H1 (cell line): ENCODE results near the gene GMCL1. TPM values are rescaled to one million over a fixed set of nuclear protein-coding genes. Genes with fewer than 3 reads are reported as not detected.
A peak's percentile ranks its signal among the peaks of the same experiment; 100 is the strongest.
"Not testable (repeated sequence)": the region's sequence is repeated elsewhere in the genome, so short reads cannot be mapped to it uniquely, and the experiment has no call there.

Source experiments
- CTCF ChIA-PET: fragments of 300-600 bp; sonication (Branson Sonifier 250); formaldehyde crosslinking; loops from one replicate; lab custom pipeline; 2021; ENCODE audit not compliant: partially characterized antibody; lab: Charles Lee
- POLR2A ChIA-PET: fragments of 300-600 bp; sonication (Branson Sonifier 250); formaldehyde crosslinking; loops from one replicate; lab custom pipeline; 2021; ENCODE audit warnings: inconsistent platforms; ENCODE audit not compliant: partially characterized antibody; lab: Charles Lee
- DNase-seq, 2 experiments: peaks; one replicate each; pipeline versions ENCODE4 v3.0.0 to v3.0.0-alpha.2; 2010 to 2022; ENCODE audit warnings: low spot score in 2 of 2, low read depth in 1 of 2, mixed read lengths in 1 of 2
- FAIRE-seq: peaks from 2 replicates; lab custom pipeline; 2011; peaks lifted over from hg19 to GRCh38; lab: Jason Lieb, UNC
- H2AFZ ChIP-seq: 2 replicates; pipeline ENCODE4 v1.8.1; 2012; ENCODE audit warnings: low read length, inconsistent platforms
- H2AK5ac ChIP-seq: 2 replicates; pipeline ENCODE4 v1.6.1; 2013; ENCODE audit warnings: low read depth, low read length
- H2BK120ac ChIP-seq: replicated peaks from 2 replicates; pipeline ENCODE3; 2013; ENCODE audit warnings: low read depth, low read length, inconsistent platforms
- H2BK12ac ChIP-seq: 2 replicates; pipeline ENCODE4 v1.6.1; 2013; ENCODE audit warnings: low read depth, low read length
- H2BK15ac ChIP-seq: 2 replicates; pipeline ENCODE4 v1.6.1; 2013; ENCODE audit warnings: low read length
- H2BK20ac ChIP-seq: 2 replicates; pipeline ENCODE4 v1.6.1; 2013; ENCODE audit warnings: low read length
- H2BK5ac ChIP-seq: 2 replicates; pipeline ENCODE4 v1.6.1; 2013; ENCODE audit warnings: low read depth, low read length
- H3K14ac ChIP-seq: 2 replicates; pipeline ENCODE4 v1.6.1; 2013; ENCODE audit warnings: inconsistent platforms; ENCODE audit not compliant: insufficient read length
- H3K18ac ChIP-seq: 2 replicates; pipeline ENCODE4 v1.6.1; 2013; ENCODE audit warnings: low read length; ENCODE audit errors: extremely low read depth
- H3K23ac ChIP-seq: 2 replicates; pipeline ENCODE4 v1.6.1; 2013; ENCODE audit warnings: inconsistent platforms; ENCODE audit not compliant: insufficient read length
- H3K23me2 ChIP-seq: 2 replicates; pipeline ENCODE4 v1.6.1; 2013; ENCODE audit warnings: low read depth, low read length
- H3K27ac ChIP-seq: 2 replicates; pipeline ENCODE4 v1.6.1; 2011; ENCODE audit warnings: low read depth, low read length, inconsistent platforms
- H3K27me3 ChIP-seq, 4 experiments: replicated peaks in 1 of 4; 1 replicate in 1 of 4; 2 replicates in 3 of 4; pipeline versions ENCODE4 v1.6.1 to v1.8.1; 2011 to 2013; ENCODE audit warnings: low read length in 3 of 4, mild to moderate bottlenecking in 3 of 4, inconsistent platforms in 2 of 4, mixed read lengths in 2 of 4, moderate library complexity in 1 of 4; ENCODE audit not compliant: control insufficient read depth in 3 of 4, insufficient read depth in 3 of 4; ENCODE audit errors: extremely low read depth in 1 of 4
- H3K36me3 ChIP-seq, 4 experiments: 2 replicates each; pipeline versions ENCODE4 v1.6.1 to v1.8.1; 2011 to 2013; ENCODE audit warnings: mild to moderate bottlenecking in 4 of 4, low read length in 3 of 4, moderate library complexity in 2 of 4, control low read depth in 1 of 4, inconsistent platforms in 1 of 4; ENCODE audit not compliant: insufficient read depth in 4 of 4, control insufficient read depth in 2 of 4
- H3K4ac ChIP-seq: replicated peaks from 2 replicates; pipeline ENCODE3; 2013; ENCODE audit warnings: low read length, low read depth, mixed read lengths, inconsistent platforms; ENCODE audit not compliant: insufficient read length
- H3K4me1 ChIP-seq, 4 experiments: replicated peaks in 1 of 4; 1 replicate in 1 of 4; 2 replicates in 3 of 4; pipeline versions ENCODE4 v1.6.1 to v1.8.1; 2011 to 2013; ENCODE audit warnings: low read length in 3 of 4, inconsistent platforms in 2 of 4, mixed read lengths in 1 of 4; ENCODE audit not compliant: insufficient read depth in 4 of 4, control insufficient read depth in 3 of 4
- H3K4me2 ChIP-seq, 2 experiments: 2 replicates each; pipeline versions ENCODE4 v1.6.1 to v1.8.1; 2011 to 2013; ENCODE audit warnings: low read depth in 2 of 2, low read length in 2 of 2, control low read depth in 1 of 2, inconsistent platforms in 1 of 2, mild to moderate bottlenecking in 1 of 2; ENCODE audit not compliant: insufficient read depth in 1 of 2
- H3K4me3 ChIP-seq, 4 experiments: fragments of 200-600, 300-600 bp in 1 of 4; sonication (generic), shearing (Covaris generic), sonication (Bioruptor Twin) in 1 of 4; 2 replicates each; pipeline versions ENCODE4 v1.5.1 to v1.8.1; 2011 to 2016; ENCODE audit warnings: low read length in 4 of 4, low read depth in 3 of 4, control low read depth in 2 of 4, inconsistent platforms in 2 of 4, mild to moderate bottlenecking in 2 of 4, mixed read lengths in 1 of 4, moderate library complexity in 1 of 4; ENCODE audit not compliant: insufficient read depth in 2 of 4; ENCODE audit errors: extremely low read depth in 1 of 4
- H3K56ac ChIP-seq: replicated peaks from 2 replicates; pipeline ENCODE3; 2013; ENCODE audit warnings: low read depth, mild to moderate bottlenecking, mixed read lengths, low read length, inconsistent platforms; ENCODE audit not compliant: insufficient read length
- H3K79me1 ChIP-seq: 2 replicates; pipeline ENCODE4 v1.6.1; 2013; ENCODE audit warnings: low read depth, low read length, control low read depth
- H3K79me2 ChIP-seq, 2 experiments: 2 replicates each; pipeline versions ENCODE4 v1.6.1 to v1.8.1; 2012 to 2013; ENCODE audit warnings: low read length in 2 of 2, mild to moderate bottlenecking in 2 of 2, inconsistent platforms in 1 of 2; ENCODE audit not compliant: insufficient read depth in 2 of 2, control insufficient read depth in 1 of 2
- H3K9ac ChIP-seq, 4 experiments: replicated peaks in 1 of 4; 1 replicate in 1 of 4; 2 replicates in 3 of 4; pipeline versions ENCODE4 v1.6.1 to v1.8.1; 2011 to 2013; ENCODE audit warnings: low read depth in 3 of 4, low read length in 3 of 4, control low read depth in 2 of 4, mild to moderate bottlenecking in 2 of 4, moderate library complexity in 2 of 4, inconsistent platforms in 1 of 4; ENCODE audit errors: extremely low read depth in 1 of 4
- H3K9me3 ChIP-seq, 2 experiments: 2 replicates each; pipeline versions ENCODE4 v1.6.1 to v1.8.1; 2012 to 2013; ENCODE audit warnings: mild to moderate bottlenecking in 2 of 2, moderate library complexity in 2 of 2, control low read depth in 1 of 2, inconsistent platforms in 1 of 2, low read depth in 1 of 2, low read length in 1 of 2, mixed read lengths in 1 of 2; ENCODE audit not compliant: insufficient read depth in 2 of 2
- H4K20me1 ChIP-seq, 2 experiments: replicated peaks in 1 of 2; 2 replicates each; pipeline versions ENCODE3 to v1.8.1; 2011 to 2013; ENCODE audit warnings: inconsistent platforms in 2 of 2, low read length in 2 of 2, mild to moderate bottlenecking in 1 of 2; ENCODE audit not compliant: insufficient read depth in 2 of 2, control insufficient read depth in 1 of 2
- H4K5ac ChIP-seq: 2 replicates; pipeline ENCODE4 v1.6.1; 2013; ENCODE audit warnings: low read length, low read depth, mixed read lengths, inconsistent platforms; ENCODE audit not compliant: insufficient read length
- H4K8ac ChIP-seq: 2 replicates; pipeline ENCODE4 v1.8.0; 2013; ENCODE audit warnings: mild to moderate bottlenecking, moderate library complexity, low read length, inconsistent platforms; ENCODE audit not compliant: insufficient read depth; ENCODE audit errors: extremely low read depth
- H4K91ac ChIP-seq: replicated peaks from 2 replicates; pipeline ENCODE3; 2013; ENCODE audit warnings: low read length, mixed read lengths, inconsistent platforms; ENCODE audit not compliant: insufficient read length
- WGBS, 2 experiments: shearing (Covaris generic) in 1 of 2; methylation state at CpG; one replicate each; pipeline versions ENCODE4 v1.1.6 to v1.1.7; 2013 to 2015; ENCODE audit warnings: low lambda C conversion rate in 2 of 2, mixed read lengths in 2 of 2, inconsistent platforms in 1 of 2, low coverage in 1 of 2, missing lambda C conversion rate in 1 of 2; ENCODE audit not compliant: insufficient replicate concordance in 2 of 2, insufficient coverage in 1 of 2, insufficient read length in 1 of 2; ENCODE audit errors: extremely low coverage in 1 of 2, missing lambda C conversion rate in 1 of 2; 5-methylcytosine and 5-hydroxymethylcytosine counted together
- polyA plus RNA-seq, 7 experiments: library from polyadenylated mRNA; depleted of rRNA in 3 of 7; stranded (reverse) in 5 of 7; unstranded in 2 of 7; fragments of >200 nt in 5 of 7; fragments of 200-250 nt in 2 of 7; gene quantifications; 1 replicate in 5 of 7; 2 replicates in 1 of 7; 4 replicates in 1 of 7; pipeline versions ENCODE4 v1.2.1 to v1.2.3, GENCODE V29; 2011 to 2013; ENCODE audit warnings: missing spikeins in 2 of 7, mixed read lengths in 2 of 7
- total RNA-seq: library from RNA; stranded (reverse); fragmentation: NEBNext Ultra II Directional; extraction: Animal tissue kit (Norgen Biotek cat#: 25700); gene quantifications from 2 replicates; pipeline ENCODE4 v1.2.1, GENCODE V29; 2021

GMCL1 gene
- total and polyA plus RNA-seq, 2 of the 8 experiments (the other 6 are each of a cell fraction or from before 2014, with no cell fraction given): 6.5 to 21.9 TPM

DNA sequence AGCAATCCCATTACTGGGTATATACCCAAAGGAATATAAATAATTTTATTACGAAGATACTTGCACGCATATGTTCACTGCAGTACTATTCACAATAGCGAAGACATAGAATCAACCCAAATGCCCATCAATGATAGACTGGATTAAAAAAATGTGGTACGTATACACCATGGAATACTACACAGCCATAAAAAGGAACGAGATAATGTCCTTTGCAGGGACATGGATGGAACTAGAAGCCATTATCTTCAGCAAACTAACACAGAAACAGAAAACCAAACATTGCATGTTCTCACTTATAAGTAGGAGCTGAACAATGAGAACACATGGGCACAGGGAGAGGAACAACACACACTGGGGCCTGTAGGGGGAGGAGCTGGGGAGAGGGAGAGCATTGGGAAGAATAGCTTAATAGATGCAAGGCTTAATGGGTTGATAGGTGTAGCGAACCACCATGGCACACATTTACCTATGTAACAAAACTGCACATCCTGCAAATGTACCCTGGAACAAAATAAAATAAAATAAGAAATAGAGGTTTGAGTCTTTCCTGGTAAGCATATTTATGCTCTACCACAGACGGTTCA, 63.5 kb downstream of the GMCL1 start:
- ChIA-PET POLR2A (interaction anchor here (1.2 to 3.0 kb wide), 7 partner anchors 12 to 356 kb away, joined by 4 to 21 read pairs (median 4); partner anchors contain the start of genes C2orf42, MXD1 and TIA1), CTCF (interaction anchor here (1.2 to 1.4 kb wide), 2 partner anchors 14 to 169 kb away, joined by 3 to 4 read pairs; no protein-coding TSS in a partner anchor)
- not testable (repeated sequence) for H3K23me2 ChIP-seq, DNase-seq, H3K27me3 ChIP-seq, H3K4me1 ChIP-seq, H3K9ac ChIP-seq, H2BK20ac ChIP-seq, H4K5ac ChIP-seq, H3K18ac ChIP-seq, H4K20me1 ChIP-seq, H3K27ac ChIP-seq, H3K14ac ChIP-seq, H2AK5ac ChIP-seq, H2BK12ac ChIP-seq, H3K79me1 ChIP-seq, H3K23ac ChIP-seq, H4K8ac ChIP-seq, H4K91ac ChIP-seq, H2BK5ac ChIP-seq, FAIRE-seq, H2BK120ac ChIP-seq, H2BK15ac ChIP-seq, H3K9me3 ChIP-seq, H3K56ac ChIP-seq
- Histone ChIP-seq H3K36me3 (peaks cover 5 to 19% (median 10%) of the 10 kb centered on the region in 4 experiments; a peak in 7 of 8 replicates), H3K4ac (peak overlapping the region; percentile 15), H3K79me2 (peaks cover 0 to 18% of the 10 kb centered on the region in 2 experiments; a peak in 2 of 4 replicates), H3K4me2 (peak overlapping the region; percentile 59 to 73), H3K4me3 (peak overlapping the region in 1 of 4 experiments; percentile 92; a peak in 4 of 8 replicates), H2AFZ (peak overlapping the region; percentile 96; the same call in 1 of the 2 replicates)
- 97% methylated on average over 7 of the region's 7 CpGs; no CpG with 5 or more reads in 1 of the 2 experiments for WGBS, 2 experiments
